ENCODE data around the gene ITFG2.
"Not testable (repeated sequence)": the region's sequence is repeated elsewhere in the genome, so short reads cannot be mapped to it uniquely, and the experiment has no call there.

Gene ITFG2

GRCh38 chr12:2862876-2863275, 50.4 kb downstream of the ITFG2 start:
- no peaks in the 10 kb centered on the region for H3K27me3 Mint-ChIP-seq
- DNase-seq (no peak), ATAC-seq (no peak)
- no peaks in the 10 kb centered on the region for H3K4me1 Mint-ChIP-seq
- no peak overlapping the region for H3K4me3 Mint-ChIP-seq
- H3K9me3 Mint-ChIP-seq, result no peaks in the 10 kb centered on the region
- no peak overlapping the region for H3K27ac Mint-ChIP-seq

- not testable (repeated sequence) for H3K9me3 Mint-ChIP-seq, H3K4me3 Mint-ChIP-seq, DNase-seq, H3K27me3 Mint-ChIP-seq, H3K4me1 Mint-ChIP-seq, ATAC-seq
- H3K27ac Mint-ChIP-seq, result peak overlapping the region in 1 of 2 donors; percentile 15
Measured at GRCh38 chr12:2863402-2863801, 50.9 kb downstream of the ITFG2 start.

- DNase-seq (no peak), ATAC-seq (no peak)
- H3K27me3 Mint-ChIP-seq, result no peaks in the 10 kb centered on the region
- H3K27ac Mint-ChIP-seq, result no peak overlapping the region
- H3K4me1 Mint-ChIP-seq, result peaks cover 5% of the 10 kb centered on the region
- no peaks in the 10 kb centered on the region for H3K9me3 Mint-ChIP-seq
- no peak overlapping the region for H3K4me3 Mint-ChIP-seq
Measured at GRCh38 chr12:2864198-2864597, 51.7 kb downstream of the ITFG2 start.

- not testable (repeated sequence) for H3K4me3 Mint-ChIP-seq, H3K9me3 Mint-ChIP-seq, ATAC-seq, H3K27ac Mint-ChIP-seq, DNase-seq, H3K4me1 Mint-ChIP-seq, H3K27me3 Mint-ChIP-seq
Measured at GRCh38 chr12:2868986-2869632, 56.6 kb downstream of the ITFG2 start.
